Stomach (tissue), 4 donors: ENCODE results near the gene GLCCI1.

Experiments used
- CTCF ChIP-seq, 7 experiments: fragments of 450-650 bp in 4 of 7; fragments of 200-600 bp in 3 of 7; sonication (generic) in 3 of 7; IDR thresholded peaks; one replicate each; pipeline ENCODE4 v1.5.1; 2016 to 2019; ENCODE audit warnings: antibody characterized with exemption in 7 of 7, control low read depth in 2 of 7, mild to moderate bottlenecking in 1 of 7
- EP300 ChIP-seq: sonication (generic); formaldehyde crosslinking; IDR thresholded peaks from one replicate; pipeline ENCODE4 v1.6.1; 2017; ENCODE audit warnings: antibody characterized with exemption
- POLR2A ChIP-seq, 4 donors: fragments of 450-650 bp; IDR thresholded peaks; one replicate each; pipeline ENCODE4 v1.6.1; 2016; ENCODE audit warnings: antibody characterized with exemption in 4 of 4, control low read depth in 2 of 4, mild to moderate bottlenecking in 1 of 4, moderate library complexity in 1 of 4
- POLR2AphosphoS5 ChIP-seq, 3 donors: sonication (generic); formaldehyde crosslinking; IDR thresholded peaks; one replicate each; pipeline ENCODE4 v1.6.1; 2016; ENCODE audit warnings: antibody characterized with exemption in 3 of 3

DNA sequence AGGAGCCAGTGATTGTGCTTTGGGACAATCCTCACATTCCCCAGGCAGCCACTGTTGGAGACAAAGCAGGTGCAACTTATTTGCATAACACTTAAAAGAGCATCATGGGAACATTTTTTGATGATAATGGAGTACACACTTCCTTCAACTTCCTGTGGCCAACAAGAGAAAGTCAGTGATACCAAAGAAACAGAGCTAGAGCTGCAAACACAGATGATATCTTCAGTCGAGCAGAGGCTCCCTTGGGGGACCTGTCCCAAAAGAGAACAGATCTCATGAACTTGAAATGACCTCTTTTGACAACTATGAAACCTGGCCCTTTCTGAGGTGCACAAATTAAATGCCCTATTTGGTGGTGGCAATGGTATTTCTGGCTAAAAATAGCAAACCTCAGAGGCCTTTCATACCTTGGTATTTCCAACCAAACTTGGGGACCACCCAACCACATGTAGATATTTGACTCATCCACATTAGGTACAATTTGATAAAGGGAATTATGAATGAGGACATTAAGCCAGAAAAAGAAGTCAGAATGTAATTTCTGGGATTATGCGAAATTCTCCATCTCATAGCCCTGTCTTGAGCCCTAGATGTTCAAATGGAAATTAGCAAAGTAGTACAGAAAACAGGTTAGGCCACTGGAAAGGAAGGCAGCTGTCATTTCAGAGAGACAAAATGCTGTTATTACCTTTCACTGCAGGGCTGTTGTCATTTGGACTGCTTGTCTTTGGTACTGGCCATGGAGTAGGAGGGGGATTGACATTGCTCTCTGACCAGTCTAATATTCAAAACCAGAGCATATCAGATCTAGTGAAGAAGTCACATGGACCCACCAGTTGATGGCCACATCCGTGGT, 147.2 kb downstream of the GLCCI1 start:
- TF ChIP-seq CTCF (IDR thresholded peaks at IDR 0.05) = no peak
- TF ChIP-seq POLR2A (IDR thresholded peaks at IDR 0.05) = no peak
- no peak for TF ChIP-seq POLR2AphosphoS5 (IDR thresholded peaks at IDR 0.05)
- no peak for TF ChIP-seq EP300
